COLO829 (cell line): ENCODE measurements around the gene PATJ.
A peak's percentile ranks its signal among the peaks of the same experiment; 100 is the strongest.
"Not testable (repeated sequence)": the region's sequence is repeated elsewhere in the genome, so short reads cannot be mapped to it uniquely, and the experiment has no call there.

Experiments
- DNase-seq: peaks from one replicate; pipeline ENCODE4 v3.0.0; 2012; ENCODE audit warnings: low spot score

PATJ gene

DNA sequence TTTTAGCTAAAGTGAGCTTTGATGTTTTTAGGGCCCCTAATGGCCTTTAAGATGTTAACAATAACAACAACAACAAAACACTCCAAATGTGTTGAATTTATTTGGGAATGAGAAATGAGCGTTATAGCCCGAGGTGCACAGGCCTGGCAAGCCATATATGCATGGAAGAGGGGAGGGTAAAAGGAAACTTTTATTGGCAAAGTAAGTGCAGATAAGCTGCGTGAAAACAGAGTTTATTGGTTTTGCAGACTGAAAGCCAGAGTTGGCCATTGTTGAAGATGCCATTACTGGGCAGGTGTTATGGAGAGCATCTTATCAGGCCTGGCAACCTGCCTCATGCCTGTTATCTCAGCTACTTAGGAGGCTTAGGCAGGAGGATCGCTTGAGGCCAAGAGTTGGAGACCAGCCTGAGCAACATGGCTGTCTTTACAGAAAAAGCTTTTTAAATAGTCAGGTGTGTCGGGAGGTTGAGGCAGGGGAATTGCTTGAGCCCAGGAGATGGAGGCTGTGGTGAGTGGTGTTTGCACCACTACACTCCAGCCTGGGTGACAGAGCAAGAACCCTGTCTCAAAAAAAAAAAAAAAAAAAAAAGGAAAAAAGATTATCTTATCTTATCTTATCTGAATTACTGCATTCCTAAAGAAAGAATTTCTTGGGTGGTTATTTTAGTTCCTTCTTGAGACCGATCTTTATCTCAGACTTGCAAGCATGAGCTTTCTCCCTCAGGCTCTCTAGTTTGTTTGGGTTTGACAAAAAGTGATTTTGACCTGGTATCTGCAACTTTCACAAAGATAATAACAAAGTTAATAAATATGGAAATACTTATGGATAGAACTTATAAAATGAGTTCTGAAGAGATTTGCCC, 1.7 kb downstream of the PATJ start:
- no peak for DNase-seq

DNA sequence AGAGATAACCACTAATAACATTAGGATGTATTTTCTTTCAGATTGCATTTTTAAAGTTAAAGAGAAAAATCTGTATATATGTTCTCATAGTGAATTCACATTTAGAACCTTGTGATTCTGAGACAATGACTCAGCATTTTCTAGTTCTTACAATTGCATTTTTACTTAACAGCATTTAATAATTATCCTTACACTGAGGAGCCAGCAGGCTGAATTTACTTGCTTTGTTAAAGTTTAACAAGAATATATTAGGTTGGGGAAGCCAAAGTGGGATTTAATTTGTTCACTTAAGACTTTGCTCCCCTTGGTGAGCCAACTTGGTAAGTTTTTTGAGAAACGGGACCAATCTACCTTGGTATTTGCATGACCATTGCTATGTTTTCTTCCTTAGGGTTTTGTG, 4.5 kb downstream of the PATJ start:
- DNase-seq = no peak

DNA sequence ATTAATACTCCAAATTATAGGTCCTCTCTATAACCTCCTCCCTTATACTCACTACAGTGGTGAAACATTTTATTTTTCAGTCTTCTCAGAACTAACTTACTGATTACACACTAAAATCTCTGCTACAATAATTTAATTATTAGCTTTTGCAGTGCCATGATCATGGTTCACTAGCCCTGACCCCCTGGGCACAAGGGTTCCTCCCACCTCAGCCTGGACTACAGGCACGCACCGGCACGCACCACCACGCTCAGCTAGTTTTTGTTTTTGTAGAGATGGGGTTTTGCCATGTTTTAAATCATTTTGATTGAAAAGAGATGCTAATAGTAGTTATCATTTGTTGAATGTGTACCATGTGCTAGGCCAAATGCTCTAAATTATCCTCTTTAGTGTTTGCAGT, 6.3 kb downstream of the PATJ start:
- no peak for DNase-seq

DNA sequence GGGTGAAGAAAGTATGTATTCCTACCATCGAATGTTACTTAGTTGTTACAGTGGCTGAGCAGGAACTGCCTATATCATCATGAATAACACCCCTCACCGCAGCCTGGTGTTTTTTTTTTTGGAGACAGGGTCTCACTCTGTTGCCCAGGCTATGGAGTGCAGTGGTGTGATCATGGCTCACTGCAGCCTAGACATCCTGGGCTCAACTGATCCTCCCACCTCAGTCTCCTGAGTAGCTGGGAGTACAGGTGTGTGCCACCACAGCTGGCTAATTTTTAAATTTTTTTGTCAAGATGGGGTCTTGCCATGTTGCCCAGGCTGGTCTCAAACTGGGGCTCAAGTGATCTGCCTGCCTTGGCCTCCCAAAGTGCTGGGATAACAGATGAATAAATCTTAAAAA, 7.3 kb downstream of the PATJ start:
- DNase-seq = no peak

DNA sequence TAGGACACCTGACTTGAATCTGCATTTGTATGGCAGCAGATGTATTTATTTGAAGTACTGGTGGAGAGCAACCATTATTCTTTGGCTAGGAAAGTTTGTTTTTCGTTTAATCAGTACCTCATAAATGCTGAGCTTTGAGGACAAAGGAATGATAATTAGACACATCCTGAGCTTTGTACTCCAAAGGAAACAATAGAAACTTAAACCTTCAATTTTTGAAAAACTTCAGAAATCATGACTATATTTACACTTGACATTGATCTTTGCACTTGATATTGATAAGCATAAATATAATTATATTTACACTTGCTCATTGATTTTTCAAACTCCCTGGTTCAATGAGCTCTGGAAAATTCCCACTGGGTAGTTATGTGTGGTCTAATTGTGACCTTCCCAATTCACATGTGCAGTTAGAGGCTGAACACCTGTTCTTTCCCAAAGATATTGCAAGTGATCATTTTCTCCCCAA, 10.7 kb downstream of the PATJ start:
- no peak for DNase-seq

DNA sequence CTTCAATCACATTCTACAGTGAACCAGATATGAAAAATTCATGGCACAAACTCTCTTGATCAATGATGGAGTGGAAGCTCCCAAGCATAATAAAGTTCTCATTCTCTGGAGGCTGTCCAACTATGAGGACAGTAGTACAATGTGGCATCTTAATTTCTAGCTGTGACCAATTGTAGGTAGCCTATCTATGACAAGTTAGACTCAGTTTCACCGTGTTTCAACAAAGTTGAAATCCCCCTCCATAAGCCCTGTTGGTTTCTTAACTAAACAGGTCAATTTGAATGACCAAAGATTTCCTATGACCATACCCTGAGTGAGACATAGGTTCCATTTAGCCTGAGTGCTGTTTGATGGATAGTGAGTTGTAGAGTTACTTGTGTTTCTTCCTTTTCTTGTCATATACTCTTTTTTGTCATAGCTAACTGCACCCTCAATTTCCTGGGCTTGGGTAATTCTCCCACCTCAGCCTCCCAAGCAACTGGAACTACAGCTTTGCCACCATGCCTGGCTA, 11.8 kb downstream of the PATJ start:
- DNase-seq = no peak

DNA sequence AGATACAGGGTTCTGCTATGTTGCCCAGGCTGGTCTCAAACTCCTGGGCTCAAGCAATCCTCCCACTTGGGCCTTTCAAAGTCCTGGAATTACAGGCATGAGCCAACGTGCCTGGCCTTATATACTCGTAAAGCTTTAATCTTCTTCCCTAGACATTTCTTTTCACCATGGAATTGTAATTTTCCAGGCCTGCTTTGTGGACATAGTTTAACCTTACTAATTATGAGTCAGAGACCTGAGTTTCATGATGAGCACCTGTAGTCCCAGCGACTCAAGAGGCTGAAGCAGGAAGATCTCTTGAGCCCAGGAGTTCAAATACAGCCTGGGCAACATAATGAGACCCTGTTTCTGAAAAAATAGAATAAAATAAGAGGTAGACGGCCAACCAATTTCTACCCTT, 12.3 kb downstream of the PATJ start:
- no peak for DNase-seq

DNA sequence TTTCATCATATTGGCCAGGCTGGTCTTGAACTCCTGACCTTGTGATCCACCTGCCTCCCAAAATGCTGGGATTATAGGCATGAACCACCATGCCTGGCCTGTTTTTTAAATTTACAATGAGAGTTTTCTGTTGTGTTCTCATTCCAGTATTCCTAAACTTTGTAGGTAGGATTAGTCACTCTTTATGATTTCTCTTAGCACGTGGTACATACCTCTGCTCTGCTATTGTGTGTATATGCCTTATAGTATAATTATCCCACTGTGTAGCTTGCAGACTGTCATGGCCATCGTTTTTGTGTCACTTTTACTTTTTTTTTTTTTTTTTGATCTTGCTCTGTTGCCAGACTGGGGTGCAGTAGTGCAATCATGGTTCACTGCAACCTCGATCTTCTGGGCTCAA, 14.5 kb downstream of the PATJ start:
- DNase-seq = no peak

DNA sequence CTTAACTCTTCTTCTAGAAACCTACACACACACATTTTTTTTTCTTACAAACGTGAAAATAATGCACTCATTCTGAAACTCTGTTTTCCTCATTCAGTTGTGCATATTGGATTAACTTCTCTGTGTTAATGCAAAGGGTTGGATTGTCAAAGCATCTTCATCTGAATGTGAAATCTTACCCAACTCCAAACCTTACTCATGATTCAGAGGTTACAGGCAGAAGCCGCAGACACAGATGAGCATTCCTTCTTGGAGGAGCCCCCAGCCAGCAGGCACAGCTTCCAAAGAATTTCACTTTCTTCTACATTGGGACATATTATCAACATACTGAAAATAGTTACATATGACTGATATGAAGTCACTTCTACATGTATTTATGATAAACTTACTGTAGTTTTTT, 15.7 kb downstream of the PATJ start:
- no peak for DNase-seq

DNA sequence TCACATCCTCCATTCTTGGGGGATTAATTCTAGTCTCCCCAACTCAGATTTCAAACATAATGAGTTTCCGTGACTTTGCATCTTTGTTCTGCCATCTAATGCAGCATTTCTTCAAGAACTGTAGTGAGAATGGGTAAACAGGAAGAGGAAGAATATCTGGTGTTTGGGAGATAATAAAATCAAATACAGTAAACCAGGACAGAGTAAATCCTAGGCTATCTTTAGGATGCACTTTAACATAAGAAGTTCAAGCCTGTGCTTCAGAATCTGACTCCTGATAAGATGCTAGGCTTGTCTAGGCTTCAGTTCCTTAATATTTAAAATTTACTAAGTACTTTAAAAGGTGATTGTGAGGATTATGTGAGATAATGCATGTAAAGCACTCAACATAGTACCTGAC, 27.9 kb downstream of the PATJ start:
- DNase-seq = no peak

DNA sequence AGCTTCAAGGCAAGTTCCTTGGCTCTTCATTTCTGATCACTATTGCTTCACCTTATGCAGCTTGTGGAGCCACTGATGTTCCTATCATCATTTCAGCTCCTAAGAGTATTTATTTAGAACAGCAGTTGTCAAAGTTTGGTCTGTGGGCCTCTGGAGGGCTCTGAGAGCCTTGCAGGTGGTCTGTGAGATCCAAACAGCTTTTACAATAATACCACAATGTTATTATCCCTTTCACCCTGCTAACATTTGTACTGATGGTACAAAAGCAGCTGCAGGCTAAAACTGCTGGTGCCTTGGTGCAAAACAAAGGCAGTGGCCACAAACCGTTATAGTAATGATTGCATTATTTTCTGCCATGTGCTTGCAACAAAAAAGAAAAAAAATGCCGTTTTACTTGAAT, 33.8 kb downstream of the PATJ start:
- no peak for DNase-seq

DNA sequence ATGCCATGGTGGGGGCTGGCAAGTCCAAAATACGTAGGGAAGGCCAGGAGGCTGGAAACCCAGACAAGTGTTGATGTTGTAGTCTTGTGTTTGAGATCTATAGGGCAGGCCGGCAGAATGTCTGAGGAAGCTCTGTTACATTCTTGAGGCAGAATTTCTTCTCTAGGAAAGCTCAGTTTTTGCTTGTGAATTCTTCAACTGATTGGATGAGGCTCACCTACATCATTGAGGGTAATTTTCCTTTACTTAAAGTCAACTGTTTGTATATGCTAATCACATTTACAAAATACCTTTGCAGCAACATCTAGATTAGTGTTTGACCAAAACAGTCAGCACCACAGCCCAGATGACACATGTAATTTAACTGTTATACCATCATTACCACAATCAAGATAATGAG, 37.0 kb downstream of the PATJ start:
- DNase-seq = no peak

DNA sequence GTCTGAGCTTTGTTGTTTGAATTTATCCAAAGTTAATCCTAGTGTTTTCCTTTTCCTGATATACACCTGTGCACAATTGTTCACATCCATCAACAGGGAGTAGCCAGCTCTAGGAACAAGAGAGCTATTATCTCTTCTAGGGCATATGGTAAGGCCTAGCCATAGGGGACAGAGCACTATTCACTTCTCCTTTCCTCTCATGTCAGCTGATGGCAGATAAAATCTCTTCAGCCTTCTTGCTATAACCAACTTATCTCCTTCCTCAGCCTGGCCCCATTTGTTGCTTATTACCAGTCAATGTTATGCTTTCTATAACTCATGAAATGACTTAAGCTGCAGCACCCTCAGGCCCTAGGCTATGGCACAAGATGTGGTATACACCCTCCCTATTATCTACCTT, 38.9 kb downstream of the PATJ start:
- DNase-seq = peak; percentile 45

DNA sequence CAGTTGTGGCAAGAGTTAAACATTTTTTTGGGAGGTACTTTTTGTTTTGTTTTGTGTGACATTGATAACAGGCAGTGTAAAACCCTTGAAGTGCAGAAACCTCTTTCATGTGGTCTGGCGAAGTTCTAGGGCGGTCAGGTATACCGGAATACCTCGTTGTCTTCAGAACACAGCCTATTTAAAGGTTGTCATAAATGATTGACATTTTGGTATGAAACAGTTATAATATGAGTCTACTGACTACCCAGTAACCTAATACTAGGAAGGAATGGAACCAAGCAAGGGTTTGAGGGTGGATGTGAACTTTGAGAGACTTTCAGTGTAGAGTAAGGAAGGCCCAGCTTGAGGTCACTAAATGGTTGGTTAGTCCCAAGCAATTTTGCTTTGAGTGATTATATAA, 40.5 kb downstream of the PATJ start:
- DNase-seq = no peak

DNA sequence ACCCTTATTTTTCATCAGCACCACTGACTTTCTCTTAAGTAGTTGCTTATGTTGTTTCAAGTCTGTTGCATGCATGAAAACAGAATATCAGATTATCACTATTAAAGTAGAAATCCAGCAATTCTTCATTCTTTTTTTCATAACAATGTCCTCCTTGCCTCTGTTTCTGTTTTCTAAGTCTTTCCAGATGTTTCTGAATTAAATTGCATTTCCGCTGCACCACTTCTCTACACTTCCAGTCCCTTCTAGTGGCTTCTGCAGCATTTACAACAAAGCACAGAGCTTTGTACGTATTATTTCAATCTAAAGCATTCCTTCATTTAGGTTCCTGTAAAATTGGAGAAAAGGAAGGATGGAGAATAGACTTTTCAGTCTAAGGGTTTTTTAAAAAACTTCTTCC, 42.4 kb downstream of the PATJ start:
- DNase-seq = no peak

DNA sequence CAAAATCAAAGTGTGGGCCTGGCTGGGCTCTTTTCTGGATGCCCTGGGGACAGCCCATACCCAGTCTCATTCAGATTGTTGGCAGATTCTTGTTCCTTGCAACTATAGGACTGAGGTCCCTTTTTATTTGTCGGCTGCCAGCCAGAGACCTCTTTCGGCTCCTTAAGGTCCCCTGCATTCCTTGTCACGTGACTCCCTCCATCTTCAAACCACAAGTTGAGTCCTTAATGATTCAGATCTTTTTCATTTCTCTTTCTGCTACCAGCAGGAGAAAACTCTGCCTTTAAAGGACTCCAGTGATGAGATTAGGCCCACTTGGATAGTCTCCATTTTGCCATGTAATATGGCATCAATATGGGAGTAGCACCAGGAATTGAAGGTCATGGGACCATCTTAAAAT, 48.6 kb downstream of the PATJ start:
- DNase-seq = no peak

DNA sequence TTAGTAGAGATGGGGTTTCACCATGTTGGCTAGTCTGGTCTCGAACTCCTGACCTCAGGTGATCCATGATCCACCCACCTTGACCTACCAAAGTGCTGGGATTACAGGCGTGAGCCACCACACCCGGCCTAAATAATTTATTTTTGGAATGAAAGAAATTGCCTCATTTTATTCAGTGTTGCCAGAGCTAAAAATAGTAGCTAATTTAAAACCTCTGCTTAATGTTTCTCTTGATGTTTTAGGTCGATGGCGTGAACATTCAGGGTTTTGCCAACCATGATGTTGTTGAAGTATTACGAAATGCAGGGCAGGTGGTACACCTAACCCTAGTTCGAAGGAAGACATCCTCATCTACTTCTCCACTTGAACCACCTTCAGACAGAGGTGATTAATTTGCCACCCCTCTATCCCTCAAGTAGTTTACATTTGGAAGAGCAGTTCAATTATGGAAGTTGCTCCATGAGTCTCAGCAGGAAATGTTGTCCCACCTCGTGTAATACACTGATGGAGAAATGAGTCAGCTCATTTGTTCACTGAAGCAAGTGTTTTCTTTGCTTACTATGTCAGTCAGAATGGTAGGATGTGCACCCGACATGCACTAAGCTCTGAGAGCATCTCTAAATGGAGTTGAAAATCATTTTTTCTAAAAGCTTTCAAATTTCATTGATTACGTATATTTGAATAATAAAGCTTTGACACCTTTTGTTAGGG, 54.9 kb downstream of the PATJ start:
- no peak for DNase-seq

DNA sequence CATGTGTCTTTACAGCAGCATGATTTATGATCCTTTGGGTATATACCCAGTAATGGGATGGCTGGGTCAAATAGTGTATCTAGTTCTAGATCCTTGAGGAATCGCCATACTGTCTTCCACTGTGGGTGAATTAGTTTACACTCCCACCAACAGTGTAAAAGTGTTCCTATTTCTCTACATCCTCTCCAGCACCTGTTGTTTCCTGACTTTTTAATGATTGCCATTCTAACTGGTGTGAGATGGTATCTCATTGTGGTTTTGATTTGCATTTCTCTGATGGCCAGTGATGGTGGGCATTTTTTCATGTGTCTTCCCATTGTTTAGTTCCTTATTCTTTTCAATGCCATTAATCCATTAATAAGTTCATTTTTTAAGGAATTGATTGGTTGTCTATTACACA, 58.8 kb downstream of the PATJ start:
- not testable (repeated sequence) for DNase-seq

DNA sequence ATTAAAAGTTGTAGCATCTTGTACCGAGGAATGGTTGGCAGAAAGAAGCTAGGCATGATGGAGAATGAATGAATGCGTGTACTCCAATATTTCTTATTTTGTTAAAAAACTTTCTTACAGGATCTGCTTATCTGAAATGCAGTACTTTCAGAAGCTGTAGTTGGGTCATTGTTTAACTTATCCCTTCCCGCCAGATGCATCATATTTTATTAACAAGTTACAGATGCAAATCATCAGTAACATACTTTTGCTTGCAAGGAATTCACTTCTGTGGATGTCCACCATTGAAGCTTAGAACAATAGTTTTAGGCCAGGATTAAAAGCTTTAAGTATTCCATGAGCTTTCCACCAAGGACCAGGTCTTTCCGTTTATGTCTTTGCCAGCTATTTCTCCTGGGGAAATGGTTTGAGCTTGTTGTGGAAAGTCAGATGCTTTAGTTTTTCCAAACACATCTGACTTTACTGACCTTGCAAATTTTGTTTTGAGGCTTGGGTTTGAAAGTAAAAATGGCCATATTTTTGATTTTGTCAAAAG, 65.4 kb downstream of the PATJ start:
- DNase-seq = no peak

DNA sequence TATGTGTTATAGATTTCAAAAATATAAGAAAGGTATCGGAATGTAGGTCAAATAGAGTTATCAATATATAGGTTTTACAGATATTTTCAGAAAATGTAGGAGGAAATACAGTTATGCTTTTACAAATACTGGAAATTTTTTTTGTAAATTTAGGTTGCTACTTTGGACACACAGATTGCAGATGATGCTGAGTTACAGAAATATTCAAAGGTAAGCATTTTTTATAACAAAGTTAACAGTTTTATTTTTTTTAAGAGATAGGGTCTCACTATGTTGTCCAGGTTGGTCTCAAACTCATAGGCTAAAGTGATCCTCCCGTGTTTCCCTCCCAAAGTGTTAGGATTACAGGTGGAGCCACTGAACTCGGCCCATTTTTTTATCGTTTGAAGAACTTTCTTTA, 66.0 kb downstream of the PATJ start:
- no peak for DNase-seq

DNA sequence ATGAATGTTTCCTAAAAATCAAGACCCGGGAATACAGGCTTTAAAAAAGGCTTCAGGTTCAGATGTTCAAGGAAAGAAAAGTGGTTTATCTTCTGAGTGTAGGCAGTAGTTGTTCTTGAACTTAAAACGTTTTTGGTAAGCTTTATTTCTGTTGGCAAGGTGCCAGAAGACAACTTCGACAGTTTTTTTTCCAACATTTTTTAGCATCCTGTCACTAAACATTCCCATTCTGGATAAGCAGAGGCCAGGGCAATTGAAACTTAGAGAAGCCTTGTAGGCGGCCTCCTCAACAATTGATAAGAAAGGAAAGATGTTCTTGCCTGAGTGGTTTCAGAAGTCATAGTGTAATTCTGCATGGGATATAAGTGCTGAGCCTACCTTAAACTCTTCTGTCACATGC, 66.7 kb downstream of the PATJ start:
- DNase-seq = no peak

DNA sequence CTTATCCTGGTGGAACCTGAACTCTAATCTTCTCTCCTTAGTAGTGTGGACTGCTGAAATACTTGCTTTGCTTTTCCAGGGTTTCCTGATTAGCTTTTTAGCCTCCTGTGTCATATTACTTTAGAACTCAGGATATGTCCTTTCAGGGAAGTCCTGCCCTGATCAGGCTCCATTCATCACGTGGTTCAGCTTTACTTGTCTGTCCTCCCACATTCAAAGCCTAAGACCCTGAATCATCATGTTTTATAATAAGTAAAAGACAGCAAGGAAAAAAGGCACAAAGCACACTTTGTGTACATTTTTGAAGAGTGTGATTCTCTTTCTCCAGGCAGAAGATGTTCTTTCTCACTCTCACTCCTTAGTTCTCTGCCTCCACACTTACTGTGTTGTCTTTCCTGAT, 70.6 kb downstream of the PATJ start:
- DNase-seq = peak; percentile 8

DNA sequence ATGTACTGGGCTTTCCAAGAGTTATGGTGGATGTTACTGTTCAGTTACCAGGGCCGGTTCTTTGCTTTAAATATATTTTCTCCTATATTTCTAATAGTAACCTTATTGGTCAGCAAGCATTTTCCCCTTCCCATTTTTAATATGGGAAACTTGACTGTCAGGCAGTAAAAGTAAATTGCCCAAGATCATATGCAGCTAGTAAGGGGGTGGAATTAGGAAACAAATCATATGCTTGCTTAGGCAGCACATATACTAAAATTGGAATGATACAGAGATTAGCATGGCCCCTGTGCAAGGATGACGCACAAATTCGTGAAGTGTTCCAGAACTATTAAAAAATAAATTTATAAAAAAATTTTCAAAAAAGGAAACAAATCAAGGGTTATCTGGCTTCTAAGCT, 73.9 kb downstream of the PATJ start:
- no peak for DNase-seq
